ENCODE results near the gene USF2.

- TF ChIP-seq CTCF (tag by site-specific recombination; IDR thresholded peaks at IDR 0.05) (no peak), SP2 (tag by site-specific recombination; IDR thresholded peaks at IDR 0.05) (no peak), ZBTB1 (tag by site-specific recombination; IDR thresholded peaks at IDR 0.05) (no peak), ZNF571 (tag by site-specific recombination; IDR thresholded peaks at IDR 0.05) (no peak), ZNF391 (tag by site-specific recombination; IDR thresholded peaks at IDR 0.05; ENCODE audit: borderline replicate concordance, low read depth) (no peak), PBX3 (CRISPR knock-in tag; IDR thresholded peaks at IDR 0.05) (no peak)
These were observed 33.7 kb downstream of the USF2 start for GRCh38 chr19:35302446-35302845.

Measured in HEK293 (cell line).